Body of pancreas (tissue), 4 donors: Measurements from ENCODE around the gene C19orf12.

Experiments used
- CTCF ChIP-seq, 7 experiments: fragments of 450-650 bp in 4 of 7; fragments of 200-600 bp in 3 of 7; sonication (generic) in 3 of 7; IDR thresholded peaks; one replicate each; pipeline ENCODE4 v1.5.1; 2016 to 2019; ENCODE audit warnings: antibody characterized with exemption in 7 of 7
- POLR2A ChIP-seq, 3 donors: fragments of 450-650 bp; IDR thresholded peaks; one replicate each; pipeline ENCODE4 v1.6.1; 2016; ENCODE audit warnings: antibody characterized with exemption in 3 of 3, mild to moderate bottlenecking in 2 of 3

GRCh38 chr19:29672933-29673336 lies 42.1 kb downstream of the C19orf12 start:
- TF ChIP-seq CTCF (IDR thresholded peaks at IDR 0.05) (no peak), POLR2A (IDR thresholded peaks at IDR 0.05) (no peak)
